HG03378 (cell line): ENCODE data around the gene RPL35A.

Experiments used
- ATAC-seq: cut with Tn5 transposase; IDR thresholded peaks from one replicate; pipeline ENCODE4 v1.9.1; 2021; ENCODE audit warnings: mild to moderate bottlenecking, moderate library complexity; ENCODE audit not compliant: unreplicated experiment

The RPL35A gene

DNA sequence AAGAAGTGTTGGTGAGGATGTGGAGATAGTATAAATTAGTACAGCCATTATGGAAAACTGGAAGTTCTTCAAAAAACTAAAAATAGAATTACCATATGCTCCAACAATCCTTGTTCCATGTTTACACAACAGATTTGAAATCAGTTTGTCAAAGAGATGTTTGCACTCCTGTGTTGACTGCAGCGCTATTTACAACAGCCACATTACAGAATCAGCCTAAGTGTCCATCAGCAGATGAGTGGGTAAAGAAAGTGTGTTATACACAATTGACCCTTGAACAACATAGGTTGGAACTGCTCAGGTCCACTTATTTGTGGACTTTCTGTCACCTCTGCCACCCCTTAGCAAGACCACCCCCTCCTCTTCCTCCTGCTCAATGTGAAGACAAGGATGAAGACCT lies 44.7 kb downstream of the RPL35A start:
- no peak for ATAC-seq

DNA sequence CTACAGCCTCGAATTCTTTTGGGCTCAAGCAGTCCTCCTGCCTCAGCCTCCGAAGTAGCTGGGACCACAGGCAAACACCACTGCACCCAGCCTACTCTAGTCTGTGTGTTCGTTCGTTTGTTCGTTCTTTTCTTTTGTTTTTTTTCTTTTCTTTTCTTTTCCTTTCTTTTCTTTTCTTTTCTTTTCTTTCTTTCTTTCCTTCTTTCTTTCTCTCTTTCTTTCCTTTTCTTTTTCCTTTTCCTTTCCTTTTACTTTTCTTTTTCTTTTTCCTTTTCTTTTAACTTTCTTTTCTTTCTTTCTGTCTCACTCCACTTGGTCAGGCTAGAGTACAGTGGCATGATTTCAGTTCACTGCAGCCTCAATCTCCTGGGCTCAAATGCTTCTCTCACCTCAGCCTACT lies 46.9 kb downstream of the RPL35A start:
- no peak for ATAC-seq

DNA sequence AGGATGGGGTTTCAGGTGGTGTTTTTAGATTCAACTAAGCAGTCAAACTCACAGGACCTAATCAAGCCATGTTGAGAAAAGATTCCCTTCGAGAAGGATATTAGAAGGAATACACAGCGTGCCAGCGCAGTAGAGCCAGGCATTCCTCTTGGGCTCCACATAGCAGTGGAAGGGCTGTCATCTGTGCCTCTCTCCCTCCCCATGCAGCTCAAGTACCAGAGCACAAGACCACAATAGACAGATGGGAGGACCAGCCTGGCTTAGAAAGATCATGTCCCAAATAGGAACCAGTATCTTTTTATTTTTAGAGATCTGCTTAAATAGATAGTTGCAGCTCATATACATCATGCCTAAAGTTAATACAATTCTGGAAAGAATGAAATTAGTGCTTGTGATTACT lies 47.9 kb downstream of the RPL35A start:
- no peak for ATAC-seq
